ENCODE results near the gene ENG.
"Not testable (repeated sequence)": the region's sequence is repeated elsewhere in the genome, so short reads cannot be mapped to it uniquely, and the experiment has no call there.

ENG gene

GRCh38 chr9:127793093-127793708 lies 61.3 kb downstream of the ENG start:
- DNase-seq (ENCODE audit: low spot score) = no peak

DNA sequence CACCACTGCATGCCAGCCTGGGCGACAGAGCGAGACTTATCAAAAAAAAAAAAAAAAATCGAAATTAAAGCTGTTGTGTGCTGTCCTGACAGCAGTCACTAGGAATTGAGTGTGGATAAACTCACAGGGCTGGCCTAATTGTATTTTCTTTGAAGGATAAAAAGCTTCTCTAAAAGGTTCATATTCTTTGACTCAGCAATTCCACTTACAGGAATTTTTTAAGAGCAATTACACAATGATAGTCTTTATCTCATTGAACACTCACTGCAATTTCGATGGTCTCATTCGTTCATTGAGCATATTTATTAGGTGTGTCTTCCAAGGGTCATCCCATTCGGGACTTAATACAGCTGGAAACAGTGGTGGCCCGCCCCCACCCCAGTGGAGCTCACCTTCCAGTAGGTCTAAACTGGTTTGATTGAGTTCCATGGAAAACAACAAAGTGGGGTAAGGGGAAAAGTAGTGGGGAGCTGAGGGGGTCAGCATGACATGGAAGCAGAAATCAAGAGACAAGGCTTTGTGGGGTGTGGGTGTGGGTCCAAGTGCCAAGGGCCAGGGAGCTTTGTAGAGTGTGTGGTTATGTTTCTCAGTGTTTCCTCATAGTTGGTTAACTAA lies 61.9 kb downstream of the ENG start:
- DNase-seq (ENCODE audit: low spot score) = no peak

DNA sequence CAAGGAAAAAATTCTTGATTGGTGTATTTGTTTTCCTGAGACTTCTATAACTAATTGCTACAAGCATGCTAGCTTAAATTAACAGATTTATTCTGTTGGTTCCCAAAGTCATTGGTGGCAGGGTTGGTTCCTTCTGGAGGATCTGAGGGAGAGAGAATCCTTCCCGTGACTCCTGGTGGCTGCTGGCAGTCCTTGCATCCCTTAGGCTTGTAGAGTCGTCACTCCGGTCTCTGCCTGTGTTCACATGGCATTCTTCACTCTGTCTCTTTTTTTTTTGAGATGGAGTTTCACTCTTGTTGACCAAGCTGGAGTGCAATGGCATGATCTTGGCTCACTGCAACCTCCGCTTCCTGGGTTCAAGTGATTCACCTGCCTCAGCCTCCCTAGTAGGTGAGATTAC lies 63.4 kb downstream of the ENG start:
- no peak for DNase-seq (ENCODE audit: low spot score)

DNA sequence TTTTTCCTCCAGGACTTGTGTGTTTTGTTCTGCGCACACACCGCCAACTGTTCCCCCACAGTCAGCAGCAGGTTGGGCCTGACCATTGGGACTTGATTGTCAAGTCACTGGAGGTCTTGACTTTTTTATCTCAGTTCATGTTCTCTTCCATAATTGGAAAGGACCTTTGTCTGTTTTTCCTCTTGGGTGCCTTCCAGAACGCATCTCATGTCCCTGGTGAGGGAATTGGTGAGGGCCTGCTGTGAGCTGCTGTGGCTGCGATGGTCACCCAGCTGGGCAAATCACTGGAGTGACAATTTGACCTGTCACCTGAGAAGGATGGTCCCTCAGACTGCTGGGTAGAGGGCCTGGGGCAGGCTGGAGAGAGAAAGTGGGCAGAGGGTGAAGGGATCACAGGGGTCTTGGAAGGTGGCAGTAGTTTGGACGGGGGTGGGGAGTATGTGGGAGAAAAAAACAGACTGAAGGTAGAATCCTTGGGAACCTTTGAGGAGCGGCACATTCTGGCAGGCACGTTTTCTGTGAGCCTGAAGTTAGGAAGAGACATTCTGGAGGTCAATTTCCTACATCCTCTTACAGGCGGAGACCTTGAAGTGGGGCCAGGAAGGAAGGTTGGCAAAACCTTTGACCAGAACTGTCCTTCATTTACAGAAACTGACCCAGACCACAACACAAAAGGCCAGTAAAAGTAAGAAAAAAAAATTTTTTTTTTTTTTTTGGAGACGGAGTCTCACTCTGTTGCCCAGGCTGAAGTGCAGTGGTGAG lies 64.2 kb downstream of the ENG start:
- DNase-seq (ENCODE audit: low spot score) = no peak

- DNase-seq (ENCODE audit: low spot score) = no peak
These were observed 65.3 kb downstream of the ENG start for GRCh38 chr9:127789179-127789578.

DNA sequence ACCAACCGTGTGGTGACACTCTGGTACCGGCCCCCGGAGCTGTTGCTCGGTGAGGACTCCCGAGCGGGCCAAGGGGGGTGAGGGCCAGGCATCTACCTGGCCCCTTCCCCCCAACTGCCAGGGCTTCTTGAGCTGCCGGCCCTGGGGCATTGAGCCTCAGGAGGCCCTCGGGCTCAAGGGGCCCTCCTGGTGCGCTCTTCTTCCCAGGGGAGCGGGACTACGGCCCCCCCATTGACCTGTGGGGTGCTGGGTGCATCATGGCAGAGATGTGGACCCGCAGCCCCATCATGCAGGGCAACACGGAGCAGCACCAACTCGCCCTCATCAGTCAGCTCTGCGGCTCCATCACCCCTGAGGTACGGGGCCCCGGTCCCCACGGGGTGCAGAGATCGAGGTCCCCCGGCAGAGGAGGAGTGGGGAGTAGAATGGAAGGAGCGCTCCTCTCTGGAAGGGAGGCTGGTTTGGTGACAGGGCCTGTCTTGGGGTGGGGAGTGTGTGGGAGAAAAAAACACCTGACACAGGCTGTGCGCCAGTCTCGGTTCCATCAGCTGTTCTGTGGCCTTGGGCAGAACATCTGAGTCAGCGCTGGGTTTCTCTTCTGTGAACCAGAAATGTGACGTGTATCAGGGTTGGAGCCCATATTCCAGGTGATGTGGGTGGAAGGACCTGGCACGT lies 66.0 kb downstream of the ENG start:
- DNase-seq (ENCODE audit: low spot score) = no peak

DNA sequence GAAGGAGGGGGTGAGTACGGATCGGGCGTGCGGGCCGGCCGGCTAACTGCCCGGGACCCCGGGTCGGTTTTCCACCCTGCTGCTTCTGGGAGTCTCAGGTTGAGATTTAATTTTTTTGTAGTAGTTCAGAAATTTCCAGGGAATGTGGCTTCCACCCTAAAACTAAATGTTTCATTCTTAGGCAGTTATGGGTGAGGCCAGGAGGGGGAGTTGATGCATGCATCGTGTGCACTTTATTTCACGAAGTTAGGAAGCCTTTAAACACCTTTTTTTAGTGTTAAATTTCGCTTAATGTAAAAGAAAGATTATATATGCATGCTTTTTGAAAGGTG lies 67.7 kb downstream of the ENG start:
- DNase-seq (ENCODE audit: low spot score) = peak; percentile 38

GRCh38 chr9:127785933-127786772 lies 68.3 kb downstream of the ENG start, which contains the start of gene CDK9:
TSS of gene CDK9 (plus strand) at chr9:127786034. CDS start at chr9:127786149, 115 bp downstream.
- peak; percentile 91 for DNase-seq (ENCODE audit: low spot score)

DNA sequence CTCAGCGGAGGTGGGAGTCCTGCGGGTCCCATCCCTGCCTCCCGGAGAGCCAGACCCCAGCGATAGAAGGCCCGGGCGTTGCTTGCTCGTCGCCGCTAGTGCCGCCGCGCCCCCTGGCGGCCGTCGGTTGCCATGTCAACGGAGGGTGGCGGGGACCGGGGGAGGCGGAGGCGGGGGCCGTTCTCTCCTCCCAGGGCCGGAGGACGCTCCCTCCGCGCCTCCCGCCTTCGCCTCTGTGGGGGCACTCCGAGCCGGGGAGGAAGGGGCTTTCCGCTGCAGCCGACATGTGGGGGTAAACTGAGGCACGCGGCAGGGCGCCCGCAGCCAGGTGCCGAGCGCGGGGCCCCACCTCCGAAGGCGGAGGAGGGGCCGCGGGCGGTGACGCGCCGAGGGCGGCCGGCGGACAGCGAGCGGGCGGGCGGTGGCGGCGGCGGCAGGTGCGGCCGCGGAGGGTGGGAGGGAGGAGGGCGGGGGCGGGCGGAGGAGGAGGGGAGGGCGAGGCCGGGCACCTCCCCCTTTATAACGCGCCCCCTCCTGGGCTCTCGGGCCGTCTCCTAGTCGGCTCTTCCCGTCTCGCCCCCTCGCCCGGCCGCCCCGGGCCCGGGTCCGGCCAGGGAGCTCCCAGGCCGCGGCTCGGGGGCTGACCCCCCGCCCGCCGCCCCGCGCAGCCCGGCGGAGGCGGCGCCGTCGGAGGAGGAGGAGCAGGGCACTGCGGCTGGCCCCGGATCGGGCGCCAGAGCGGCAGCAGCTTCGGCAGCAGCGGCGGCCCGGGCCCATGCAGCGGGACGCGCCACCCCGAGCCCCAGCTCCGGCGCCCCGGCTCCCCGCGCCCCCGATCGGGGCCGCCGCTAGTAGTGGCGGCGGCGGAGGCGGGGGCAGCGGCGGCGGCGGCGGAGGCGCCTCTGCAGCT lies 69.2 kb downstream of the ENG start:
- DNase-seq (ENCODE audit: low spot score) = peak; percentile 92

GRCh38 chr9:127783111-127784008 lies 71.1 kb downstream of the ENG start:
- DNase-seq (ENCODE audit: low spot score) = no peak

DNA sequence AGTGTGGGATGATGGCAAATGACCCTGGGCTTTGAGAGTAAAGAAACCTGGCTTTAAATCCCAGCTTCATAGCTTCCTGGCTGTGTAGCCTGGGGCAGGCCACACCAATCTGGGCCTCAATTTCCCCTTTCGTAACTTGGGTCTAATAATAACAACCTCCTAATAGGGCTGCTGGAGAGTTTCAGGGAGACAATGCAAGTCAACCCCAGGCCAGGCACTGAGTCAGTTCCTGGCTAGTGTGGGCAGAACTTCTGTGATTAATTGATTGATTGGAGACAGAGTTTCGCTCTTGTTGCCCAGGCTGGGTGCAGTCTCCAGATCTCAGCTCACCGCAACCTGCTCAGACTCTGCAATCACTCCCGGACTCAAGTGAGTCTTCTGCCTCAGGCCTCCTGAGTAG lies 72.7 kb downstream of the ENG start:
- no peak for DNase-seq (ENCODE audit: low spot score)

GRCh38 chr9:127780909-127781308 lies 73.5 kb downstream of the ENG start:
- DNase-seq (ENCODE audit: low spot score) = not testable (repeated sequence)

- no peak for DNase-seq (ENCODE audit: low spot score)
These were observed 74.2 kb downstream of the ENG start for GRCh38 chr9:127780126-127780885.

- no peak for DNase-seq (ENCODE audit: low spot score)
These were observed 75.1 kb downstream of the ENG start for GRCh38 chr9:127779136-127779981.

- no peak for DNase-seq (ENCODE audit: low spot score)
These were observed 76.0 kb downstream of the ENG start, which contains the start of gene SH2D3C for GRCh38 chr9:127778280-127779135. TSS of gene SH2D3C (minus strand) at chr9:127778666. CDS start at chr9:127778627, 39 bp downstream.

GRCh38 chr9:127777368-127777980 lies 77.0 kb downstream of the ENG start:
- DNase-seq (ENCODE audit: low spot score) = no peak

DNA sequence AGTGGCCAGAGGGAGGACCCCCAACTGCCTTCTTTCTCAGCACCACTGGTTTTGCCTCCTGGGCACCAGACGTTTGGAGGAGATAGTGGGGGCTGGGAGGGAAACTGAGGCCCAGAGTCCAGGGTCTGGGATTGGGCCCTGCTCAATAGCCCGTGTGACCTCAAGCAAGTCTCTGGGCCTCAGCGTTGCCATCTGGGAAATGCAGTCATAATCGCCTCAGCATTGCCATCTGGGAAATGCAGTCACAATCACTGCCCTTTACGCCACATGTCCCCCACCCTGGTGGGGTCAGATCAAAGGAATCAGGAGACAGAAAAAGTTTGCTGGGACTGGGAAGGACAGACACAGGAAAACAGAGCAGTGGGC lies 77.6 kb downstream of the ENG start:
- no peak for DNase-seq (ENCODE audit: low spot score)

Measured in hematopoietic multipotent progenitor cell treated with erythropoietin and hydrocortisone succinate and interleukin-3 and kit ligand, for 17 days (in vitro differentiated cells).